Esophagus squamous epithelium (tissue), 5 donors: ENCODE measurements around the gene ADAMTS13. TPM values are rescaled to one million over a fixed set of nuclear protein-coding genes. Genes with fewer than 3 reads are reported as not detected.
A peak's percentile ranks its signal among the peaks of the same experiment; 100 is the strongest.

Source experiments
- DNase-seq: peaks from one replicate; lab custom pipeline; 2025; lab: John Stamatoyannopoulos, UW
- H3K27ac ChIP-seq, 4 donors: fragments of 200-600 bp; sonication (generic); one replicate each; pipeline ENCODE4 v1.5.1; 2016 to 2019; ENCODE audit warnings: mild to moderate bottlenecking in 1 of 4
- H3K27me3 ChIP-seq, 4 donors: fragments of 200-600 bp; sonication (generic); 1 replicate in 3 of 4; 2 replicates in 1 of 4; pipeline versions ENCODE4 v1.5.1 to v1.6.0; 2017 to 2021; ENCODE audit warnings: antibody characterized with exemption in 1 of 4
- H3K36me3 ChIP-seq, 3 donors: fragments of 200-600 bp; sonication (generic); one replicate each; pipeline ENCODE4 v1.5.1; 2016 to 2019
- H3K4me1 ChIP-seq, 3 donors: fragments of 200-600 bp; sonication (generic); one replicate each; pipeline ENCODE4 v1.5.1; 2017 to 2019
- H3K4me3 ChIP-seq, 4 donors: fragments of 200-600 bp; sonication (generic); 1 replicate in 3 of 4; 2 replicates in 1 of 4; pipeline ENCODE4 v1.5.1; 2016 to 2019; ENCODE audit warnings: mild to moderate bottlenecking in 2 of 4, moderate library complexity in 1 of 4
- H3K9me3 ChIP-seq, 3 donors: fragments of 200-600 bp; sonication (generic); one replicate each; pipeline ENCODE4 v1.5.1; 2016 to 2019
- POLR2A ChIP-seq, 4 donors: fragments of 450-650 bp; IDR thresholded peaks; one replicate each; pipeline ENCODE4 v1.6.1; 2017; ENCODE audit warnings: antibody characterized with exemption in 4 of 4, mild to moderate bottlenecking in 4 of 4, moderate library complexity in 3 of 4
- WGBS, 2 donors: methylation state at CpG; one replicate each; pipeline ENCODE4 v1.1.5; 2018; 5-methylcytosine and 5-hydroxymethylcytosine counted together
- intact Hi-C: fragments of 100-400 bp; cut with DNase I; formaldehyde crosslinking; loops from one replicate; pipeline ENCODE4 v1.15.0; 2022
- total RNA-seq, 4 donors: library from RNA; depleted of rRNA; stranded (reverse); fragments of >200 nt; gene quantifications; one replicate each; pipeline ENCODE4 v1.1.0, GENCODE V29; 2016
- TF ChIP-seq, protein P1 (sequence below), 6 experiments: fragments of 450-650 bp in 4 of 6; fragments of 200-600 bp in 2 of 6; sonication (generic) in 2 of 6; IDR thresholded peaks; one replicate each; pipeline ENCODE4 v1.5.1; 2016 to 2019; ENCODE audit warnings: antibody characterized with exemption in 6 of 6, mild to moderate bottlenecking in 4 of 6, moderate library complexity in 4 of 6
- donor health status: DM: yes; HTN: yes; CAD: no.

Gene ADAMTS13
- total RNA-seq, 4 donors from 2014 or later, result 0.21 to 2.5 (median 0.33) TPM

DNA sequence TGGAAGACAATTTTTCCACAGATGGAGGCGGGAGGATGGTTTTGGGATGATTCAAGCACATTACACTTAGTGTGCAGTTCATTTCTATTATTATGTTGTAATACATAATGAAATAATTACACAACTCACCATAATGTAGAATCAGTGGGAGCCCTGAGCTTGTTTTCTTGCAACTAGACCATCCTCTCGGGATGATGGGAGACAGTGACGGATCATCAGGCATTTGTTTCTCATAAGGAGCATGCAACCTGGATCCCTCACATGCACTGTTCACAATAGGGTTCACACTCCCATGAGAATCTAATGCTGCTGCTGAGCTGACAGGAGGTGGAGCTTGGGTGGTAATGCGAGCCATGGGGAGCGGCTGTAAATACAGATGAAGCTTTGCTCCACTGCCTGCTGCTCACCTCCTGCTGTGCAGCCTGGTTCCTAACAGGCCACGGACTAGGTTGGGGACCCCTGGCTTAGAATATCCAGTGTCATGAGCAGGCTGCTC lies 44.4 kb upstream of the ADAMTS13 start:
- H3K4me1 ChIP-seq, result peaks cover 7 to 64% (median 24%) of the 10 kb centered on the region in 3 donors
- intact Hi-C loops, result no loop called here
- H3K27me3 ChIP-seq, result no peaks in the 10 kb centered on the region
- no peak overlapping the region for H3K4me3 ChIP-seq
- TF ChIP-seq POLR2A (IDR thresholded peaks at IDR 0.05), result no peak
- TF ChIP-seq, protein P1, sequence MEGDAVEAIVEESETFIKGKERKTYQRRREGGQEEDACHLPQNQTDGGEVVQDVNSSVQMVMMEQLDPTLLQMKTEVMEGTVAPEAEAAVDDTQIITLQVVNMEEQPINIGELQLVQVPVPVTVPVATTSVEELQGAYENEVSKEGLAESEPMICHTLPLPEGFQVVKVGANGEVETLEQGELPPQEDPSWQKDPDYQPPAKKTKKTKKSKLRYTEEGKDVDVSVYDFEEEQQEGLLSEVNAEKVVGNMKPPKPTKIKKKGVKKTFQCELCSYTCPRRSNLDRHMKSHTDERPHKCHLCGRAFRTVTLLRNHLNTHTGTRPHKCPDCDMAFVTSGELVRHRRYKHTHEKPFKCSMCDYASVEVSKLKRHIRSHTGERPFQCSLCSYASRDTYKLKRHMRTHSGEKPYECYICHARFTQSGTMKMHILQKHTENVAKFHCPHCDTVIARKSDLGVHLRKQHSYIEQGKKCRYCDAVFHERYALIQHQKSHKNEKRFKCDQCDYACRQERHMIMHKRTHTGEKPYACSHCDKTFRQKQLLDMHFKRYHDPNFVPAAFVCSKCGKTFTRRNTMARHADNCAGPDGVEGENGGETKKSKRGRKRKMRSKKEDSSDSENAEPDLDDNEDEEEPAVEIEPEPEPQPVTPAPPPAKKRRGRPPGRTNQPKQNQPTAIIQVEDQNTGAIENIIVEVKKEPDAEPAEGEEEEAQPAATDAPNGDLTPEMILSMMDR (IDR thresholded peaks at IDR 0.05), result no peak
- DNase-seq, result no peak
- WGBS, 2 donors, result 41 to 50% methylated on average over 6 of the region's 6 CpGs
- no peaks in the 10 kb centered on the region for H3K9me3 ChIP-seq
- H3K27ac ChIP-seq, result peak overlapping the region in 2 of 4 donors; percentile 36 to 52
- peaks cover 0 to 8% (median 0%) of the 10 kb centered on the region in 3 donors for H3K36me3 ChIP-seq

GRCh38 chr9:133378408-133378962 lies 43.7 kb upstream of the ADAMTS13 start:
- Histone ChIP-seq H3K9me3 (no peaks in the 10 kb centered on the region), H3K27me3 (no peaks in the 10 kb centered on the region), H3K4me3 (no peak overlapping the region), H3K36me3 (peaks cover 0 to 1% (median 0%) of the 10 kb centered on the region in 3 donors), H3K27ac (peak overlapping the region in 2 of 4 donors; percentile 36 to 52), H3K4me1 (peaks cover 0 to 57% (median 17%) of the 10 kb centered on the region in 3 donors)
- intact Hi-C loops, result no loop called here
- TF ChIP-seq, protein P1 (IDR thresholded peaks at IDR 0.05), result no peak
- no peak for TF ChIP-seq POLR2A (IDR thresholded peaks at IDR 0.05)
- 80% methylated on average over 1 of the region's 1 CpG; no CpG with 5 or more reads in 1 of the 2 donors for WGBS, 2 donors
- no peak for DNase-seq

DNA sequence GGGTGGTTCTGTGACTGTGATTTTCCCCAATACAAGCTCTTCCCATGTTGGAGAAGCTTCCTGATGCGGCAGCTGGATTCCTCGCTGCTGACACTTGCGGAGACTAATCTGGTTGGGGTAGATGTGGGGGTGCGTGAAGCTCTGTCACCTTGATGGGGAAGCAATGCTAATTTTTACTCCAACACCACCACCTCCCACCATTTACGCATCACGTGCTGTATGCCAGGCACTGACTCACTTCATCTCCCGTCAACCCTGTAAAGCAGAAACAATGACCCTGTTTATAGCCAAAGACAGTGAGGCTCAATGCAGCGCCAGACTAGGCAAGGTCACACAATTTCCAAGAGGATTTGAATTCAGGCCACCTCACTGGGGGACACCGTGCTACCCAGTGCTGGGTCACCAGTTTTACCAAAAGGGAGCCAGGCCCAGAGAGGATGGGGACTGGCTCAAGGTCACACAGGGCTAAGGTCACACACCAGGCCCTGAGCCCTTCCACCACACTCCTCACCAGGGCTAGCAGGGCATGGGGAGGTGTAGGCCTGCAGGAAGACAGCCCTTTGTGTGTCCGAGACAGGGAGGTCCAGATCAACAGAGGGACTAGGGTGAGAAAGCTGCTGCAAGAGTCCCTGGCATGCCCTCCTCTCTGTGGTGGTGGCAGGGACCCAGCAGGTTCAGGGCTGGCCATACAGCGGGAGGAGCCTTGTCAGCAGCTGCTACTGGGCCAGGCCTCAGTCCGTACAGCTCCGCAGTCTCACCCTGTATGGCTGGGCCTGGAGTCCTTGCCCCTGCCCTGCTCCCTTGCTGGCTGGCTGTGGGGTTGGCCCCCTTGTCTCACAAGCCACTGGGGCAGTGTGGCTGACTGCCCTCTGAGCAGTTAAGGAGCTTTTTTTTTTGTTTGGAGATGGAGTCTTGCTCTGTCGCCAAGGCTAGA lies 42.7 kb upstream of the ADAMTS13 start:
- intact Hi-C loops, result no loop called here
- Histone ChIP-seq H3K4me3 (no peak overlapping the region), H3K9me3 (no peaks in the 10 kb centered on the region), H3K27me3 (no peaks in the 10 kb centered on the region), H3K36me3 (no peaks in the 10 kb centered on the region), H3K4me1 (peaks cover 0 to 48% (median 11%) of the 10 kb centered on the region in 3 donors), H3K27ac (peak overlapping the region in 1 of 4 donors; percentile 52)
- WGBS, 2 donors, result 80 to 83% methylated on average over 8 to 9 of the region's 14 CpGs
- no peak for DNase-seq
- TF ChIP-seq, protein P1 (IDR thresholded peaks at IDR 0.05), result no peak
- TF ChIP-seq POLR2A (IDR thresholded peaks at IDR 0.05), result no peak

GRCh38 chr9:133380734-133381133 lies 41.4 kb upstream of the ADAMTS13 start:
- Histone ChIP-seq H3K9me3 (no peaks in the 10 kb centered on the region), H3K36me3 (no peaks in the 10 kb centered on the region), H3K27me3 (no peaks in the 10 kb centered on the region), H3K27ac (no peak overlapping the region), H3K4me3 (no peak overlapping the region), H3K4me1 (peaks cover 0 to 38% (median 11%) of the 10 kb centered on the region in 3 donors)
- intact Hi-C loops, result no loop called here
- no peak for DNase-seq
- TF ChIP-seq POLR2A (IDR thresholded peaks at IDR 0.05), result no peak
- TF ChIP-seq, protein P1 (IDR thresholded peaks at IDR 0.05), result no peak
- 87% methylated on average over 4 of the region's 4 CpGs for WGBS, 2 donors
